Activated CD8-positive, alpha-beta memory T cell treated with anti-CD3 and anti-CD28 coated beads, Interleukin-2, amount 50 U/mL, for 1 hour (primary cell): ENCODE measurements around the gene B3GNT2.
"Not testable (repeated sequence)": the region's sequence is repeated elsewhere in the genome, so short reads cannot be mapped to it uniquely, and the experiment has no call there.

Experiments used
- DNase-seq: peaks from one replicate; pipeline ENCODE4 v3.0.0-alpha.2; 2020; ENCODE audit errors: extremely low read depth

The B3GNT2 gene

DNA sequence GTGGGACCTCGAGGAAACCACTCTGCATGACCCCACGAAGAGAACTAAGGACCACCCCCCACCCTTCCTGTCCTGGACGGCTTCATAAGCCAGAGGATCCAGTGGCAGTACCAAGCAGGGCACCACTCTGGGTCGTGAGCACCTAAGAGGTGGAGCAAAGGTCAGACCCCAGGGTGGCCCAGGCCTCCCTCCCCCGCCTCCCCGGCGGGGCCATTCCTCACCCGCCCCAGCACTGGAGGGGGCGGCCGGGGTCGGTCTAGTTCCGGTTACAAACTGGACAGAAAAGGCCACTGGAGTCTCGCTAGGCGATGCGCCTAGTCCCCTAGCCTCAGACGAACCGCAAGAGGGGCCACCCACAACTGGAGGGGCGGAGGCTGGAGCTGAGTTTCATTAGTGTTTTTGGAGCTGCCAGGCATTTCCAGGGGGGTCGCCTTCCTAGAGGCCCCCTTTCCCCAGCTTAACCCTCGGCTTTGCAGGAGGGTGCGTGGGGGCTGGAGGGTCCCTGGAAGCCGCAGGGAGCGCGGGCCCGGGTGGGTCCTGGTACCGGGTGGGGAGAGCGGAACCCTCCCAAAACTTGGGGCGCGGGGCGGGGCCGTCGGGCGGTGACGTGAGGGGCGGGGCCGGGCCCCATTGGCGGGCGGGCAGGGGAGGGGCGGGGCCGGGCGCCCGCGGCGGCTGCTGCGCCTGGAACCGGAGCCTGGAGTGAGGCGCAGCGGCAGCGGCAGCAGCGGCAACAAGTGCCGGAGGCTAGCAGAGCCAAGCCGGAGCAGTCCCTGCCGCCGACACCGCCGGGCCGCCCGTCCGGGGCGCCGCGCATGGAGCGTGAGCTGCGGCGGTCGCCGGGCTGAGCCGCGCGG is at the start of gene B3GNT2:
Gene B3GNT2 (plus strand): TSS at position 695 of the 857 bp plus-strand sequence. CDS start 26,106 bp downstream, outside the sequence.
- DNase-seq: peak; percentile 47

GRCh38 chr2:62146790-62147189 is 49.1 kb upstream of the B3GNT2 start:
- DNase-seq: not testable (repeated sequence)

DNA sequence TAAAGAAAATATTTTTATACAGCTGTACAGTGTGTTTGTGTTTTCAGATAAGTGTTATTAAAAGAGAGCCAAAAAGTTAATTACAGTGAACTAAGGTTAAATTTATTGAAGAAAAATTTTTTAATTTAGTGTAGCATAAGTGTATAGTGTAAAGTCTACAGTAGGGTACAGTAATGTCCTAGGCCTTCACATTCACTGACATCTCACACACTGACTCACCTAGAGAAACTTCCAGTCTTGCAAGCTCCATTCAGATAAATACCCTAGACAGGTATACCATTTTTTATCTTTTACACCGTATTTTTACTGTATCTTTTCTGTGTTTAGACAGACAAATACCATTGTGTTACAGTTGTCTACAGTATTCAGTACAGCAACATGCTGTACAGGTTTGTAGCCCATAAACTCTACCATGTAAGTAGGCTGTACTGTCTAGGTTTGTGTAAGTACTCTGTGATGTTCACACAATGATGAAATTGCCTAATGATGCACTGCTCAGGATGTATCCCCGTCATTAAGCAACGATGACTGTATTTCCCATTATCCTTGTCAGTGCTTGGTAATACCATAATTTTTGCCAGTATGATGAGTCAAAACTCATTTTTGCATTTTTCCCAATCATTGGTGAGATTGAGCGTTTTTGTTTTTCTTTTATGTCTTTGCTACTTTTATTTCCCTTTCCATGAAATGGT is 48.2 kb upstream of the B3GNT2 start:
- no peak for DNase-seq

DNA sequence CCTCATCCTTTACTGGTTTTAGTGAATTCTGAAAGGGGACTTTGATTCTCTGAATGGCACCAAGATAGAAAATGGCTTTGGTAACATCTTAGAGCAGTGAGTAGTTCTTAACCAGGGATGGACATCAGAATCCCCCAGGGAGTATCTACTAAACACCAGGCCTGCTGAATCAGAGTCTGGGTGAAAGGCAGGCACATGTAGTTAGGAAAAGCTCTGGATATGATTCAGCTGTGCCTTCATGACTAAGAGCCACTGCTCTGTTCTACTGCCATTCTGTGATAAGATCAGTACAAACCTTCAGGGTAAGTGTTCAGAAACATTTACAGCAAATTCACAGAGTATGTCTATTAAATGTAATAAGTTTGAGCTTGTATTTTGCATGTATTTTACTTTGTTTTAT is 46.2 kb upstream of the B3GNT2 start:
- no peak for DNase-seq

GRCh38 chr2:62150597-62151305 is 45.2 kb upstream of the B3GNT2 start:
- no peak for DNase-seq

- DNase-seq: no peak
Observed at GRCh38 chr2:62151306-62151638, 44.6 kb upstream of the B3GNT2 start.

- no peak for DNase-seq
Observed at GRCh38 chr2:62152000-62152399, 43.9 kb upstream of the B3GNT2 start.

GRCh38 chr2:62156861-62157496 is 38.9 kb upstream of the B3GNT2 start:
- DNase-seq: no peak

DNA sequence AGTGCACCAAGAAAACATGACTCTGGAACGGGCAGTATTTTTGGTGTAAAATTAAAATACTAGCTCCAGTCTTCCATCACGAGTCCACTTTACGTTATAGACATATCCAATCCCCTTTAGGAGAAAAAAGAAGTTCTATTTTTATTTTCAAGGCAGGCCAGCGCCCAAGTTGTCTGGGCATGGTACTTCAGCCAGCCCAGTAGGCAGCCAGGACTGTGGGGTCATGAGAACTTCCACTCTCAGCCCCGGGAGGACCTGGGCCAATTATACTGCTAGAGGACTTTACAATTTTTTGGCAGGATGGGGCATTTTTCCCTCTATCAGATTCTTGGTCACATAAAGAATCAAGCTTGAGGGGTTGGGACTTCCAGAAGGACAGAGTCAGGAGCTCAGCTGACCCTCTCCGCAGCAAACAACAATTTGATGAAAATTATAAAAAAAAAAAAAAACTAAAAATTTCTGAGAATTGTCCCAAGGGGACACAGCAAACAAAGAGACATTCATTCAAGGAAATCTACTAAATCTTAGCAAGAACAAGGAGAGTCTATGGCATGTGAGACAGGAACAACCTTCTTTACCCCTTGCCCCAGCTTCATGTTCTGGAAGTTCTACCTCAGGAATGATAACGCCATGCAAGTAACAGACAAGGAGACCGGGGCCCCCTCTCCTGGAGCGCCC is 37.3 kb upstream of the B3GNT2 start:
- DNase-seq: no peak

GRCh38 chr2:62160691-62161090 is 35.2 kb upstream of the B3GNT2 start:
- not testable (repeated sequence) for DNase-seq

DNA sequence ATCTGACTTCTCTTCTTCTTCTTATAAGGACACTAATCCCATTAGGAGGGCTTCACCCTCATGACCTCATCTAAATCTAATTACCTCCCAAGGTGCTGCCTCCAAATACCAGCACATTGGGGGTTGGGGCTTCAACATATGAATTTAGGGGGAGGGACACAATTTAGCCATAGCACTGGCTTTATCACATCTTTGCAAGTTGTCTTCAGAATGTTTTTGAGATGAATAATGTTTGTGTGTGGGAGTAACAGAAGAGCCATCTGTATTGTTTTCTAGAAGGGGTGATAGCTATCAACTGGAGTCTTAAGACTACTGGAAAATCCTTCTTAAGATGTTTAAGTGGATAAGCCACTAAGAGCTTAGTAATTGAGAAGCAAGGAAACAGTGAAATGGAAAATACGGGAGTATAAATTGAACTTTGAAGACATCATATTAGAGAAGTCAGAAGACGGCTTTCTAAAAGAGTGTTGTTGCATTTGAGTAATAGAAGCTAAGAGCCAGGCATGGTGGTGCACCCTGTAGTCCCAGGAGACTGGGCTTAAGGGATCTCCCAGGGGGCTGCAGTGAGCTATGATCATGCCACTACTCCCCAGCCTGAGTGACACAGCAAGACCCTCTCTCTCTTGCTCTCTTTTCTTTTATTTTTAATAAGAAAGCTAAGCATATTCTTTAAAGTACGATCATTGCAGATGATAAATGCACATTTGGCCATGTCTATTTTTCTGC is 32.6 kb upstream of the B3GNT2 start:
- no peak for DNase-seq

DNA sequence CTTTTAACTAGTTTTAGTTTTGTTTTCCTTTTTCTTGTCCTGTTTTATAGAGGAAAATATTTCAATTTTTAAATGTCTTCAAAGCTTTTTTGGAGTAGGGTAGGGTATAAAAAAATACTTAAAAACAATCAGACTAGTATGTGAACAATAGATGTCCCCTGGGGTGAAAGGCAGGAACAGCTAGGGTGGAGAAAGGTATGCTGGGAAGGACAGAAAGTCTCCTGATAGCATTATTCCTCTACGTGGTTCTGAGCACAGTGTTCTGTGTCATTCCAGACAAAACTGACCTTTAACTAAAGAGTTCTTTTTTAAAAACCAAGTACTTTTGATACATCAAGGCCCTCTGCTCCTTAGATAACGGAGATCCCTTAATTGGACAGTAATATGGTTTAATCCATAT is 32.1 kb upstream of the B3GNT2 start:
- DNase-seq: no peak

DNA sequence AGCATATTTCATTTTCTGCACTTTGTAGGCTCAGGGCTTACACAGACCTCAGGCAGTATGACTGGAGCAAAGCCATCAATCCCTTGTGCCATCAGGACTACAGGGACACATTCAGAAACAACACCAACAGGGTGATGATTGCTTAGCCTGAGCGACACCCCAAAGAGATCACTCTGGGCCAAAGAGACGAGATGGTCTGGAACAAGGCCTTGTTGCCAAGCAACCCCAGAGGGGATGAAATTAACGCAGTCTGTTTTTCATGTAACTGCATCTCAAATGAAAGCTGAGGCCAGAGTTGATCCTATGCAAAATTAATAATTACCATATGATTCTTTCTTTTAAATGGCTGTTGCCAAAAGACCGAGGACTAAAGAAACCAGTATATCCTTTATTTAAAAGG is 20.2 kb upstream of the B3GNT2 start:
- no peak for DNase-seq

DNA sequence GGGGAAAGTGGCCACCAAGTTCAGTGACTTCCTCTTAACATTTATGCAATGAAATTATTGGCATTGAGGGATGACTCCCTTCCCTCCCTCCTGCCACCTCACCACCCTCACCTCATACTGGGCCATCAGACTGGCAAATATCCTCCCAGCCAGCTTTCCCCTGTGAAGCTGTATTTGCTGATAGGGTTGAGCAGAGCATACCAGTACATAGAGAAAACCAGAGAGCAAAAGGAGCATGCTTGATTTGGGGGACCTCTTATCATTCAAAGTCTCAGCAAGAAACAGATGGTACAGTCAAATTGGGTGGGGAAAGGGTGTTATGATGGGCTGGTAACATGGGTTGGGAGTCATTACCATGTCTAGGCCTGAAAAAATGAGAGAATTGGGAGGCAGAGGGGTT is 19.1 kb upstream of the B3GNT2 start:
- no peak for DNase-seq

DNA sequence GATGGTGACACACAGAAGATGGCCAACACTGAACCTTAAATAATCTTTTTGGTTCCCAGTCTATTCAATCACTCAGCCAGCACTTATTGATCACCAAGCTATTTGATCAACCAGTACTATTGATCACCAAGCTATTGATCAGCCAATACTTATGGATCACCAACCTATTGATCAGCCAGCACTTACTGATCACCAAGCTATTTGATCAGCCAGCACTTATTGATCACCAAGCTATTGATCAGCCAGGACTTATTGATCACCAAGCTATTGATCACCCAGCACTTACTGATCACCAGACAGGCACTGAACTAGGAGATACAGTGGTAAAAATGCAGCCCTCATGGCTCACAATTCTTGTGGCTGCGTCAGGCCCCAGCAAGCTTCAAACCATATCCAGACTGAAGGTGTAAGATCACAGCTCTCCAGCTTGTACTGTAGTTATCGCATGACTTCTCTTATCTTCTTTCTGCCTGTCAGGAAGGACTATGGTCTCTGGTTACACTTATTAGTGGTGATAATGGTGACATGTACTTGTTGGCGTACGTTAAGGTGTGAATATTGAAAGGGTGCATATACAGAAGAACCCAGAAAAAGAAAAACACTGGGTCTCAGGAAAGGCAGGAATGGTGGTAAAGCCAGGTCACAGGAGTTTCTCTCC is 18.4 kb upstream of the B3GNT2 start:
- DNase-seq: no peak

GRCh38 chr2:62178741-62179271 is 17.1 kb upstream of the B3GNT2 start:
- DNase-seq: no peak

DNA sequence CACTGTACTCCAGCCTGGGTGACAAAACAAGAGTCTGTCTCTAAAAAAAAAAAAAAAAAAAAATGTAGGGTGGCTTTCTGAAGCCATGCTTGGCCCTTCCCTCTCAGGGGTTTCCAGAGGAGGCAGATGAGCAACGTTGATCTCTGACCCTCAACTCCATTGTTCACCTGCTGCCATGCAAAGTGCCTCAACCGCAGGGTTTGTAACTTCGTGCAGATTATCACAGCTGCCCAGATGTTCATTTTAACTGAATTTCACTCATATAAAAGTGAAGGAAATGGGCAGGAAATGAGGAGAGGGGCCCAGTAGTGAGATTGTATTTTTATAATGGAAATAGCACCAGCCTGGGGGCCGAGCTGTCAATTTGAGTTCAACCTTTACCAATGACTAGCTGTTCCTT is 14.9 kb upstream of the B3GNT2 start:
- no peak for DNase-seq

DNA sequence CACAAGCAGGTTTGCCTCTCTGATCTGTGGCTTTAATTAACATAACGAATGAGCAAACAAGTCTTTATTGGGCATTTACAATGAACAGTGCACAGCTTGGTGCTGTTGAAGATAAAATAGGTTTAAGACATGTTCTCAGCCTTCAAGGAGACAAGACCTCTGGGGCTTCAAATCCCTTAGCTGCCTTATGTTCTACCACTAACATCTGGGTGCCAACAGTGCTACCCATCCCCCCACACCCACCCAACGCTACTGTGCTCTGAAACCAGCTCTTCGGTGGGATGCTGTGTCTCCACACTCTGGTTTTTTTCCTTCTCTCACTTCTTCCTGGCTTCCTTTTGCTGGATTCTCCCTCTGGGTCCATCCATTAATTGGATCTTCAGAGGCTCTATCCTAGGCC is 14.1 kb upstream of the B3GNT2 start:
- no peak for DNase-seq

- no peak for DNase-seq
Observed at GRCh38 chr2:62184512-62185230, 11.2 kb upstream of the B3GNT2 start.
